ENCODE results near the gene TICAM1.
"Not testable (repeated sequence)": the region's sequence is repeated elsewhere in the genome, so short reads cannot be mapped to it uniquely, and the experiment has no call there.

TICAM1 gene

DNA sequence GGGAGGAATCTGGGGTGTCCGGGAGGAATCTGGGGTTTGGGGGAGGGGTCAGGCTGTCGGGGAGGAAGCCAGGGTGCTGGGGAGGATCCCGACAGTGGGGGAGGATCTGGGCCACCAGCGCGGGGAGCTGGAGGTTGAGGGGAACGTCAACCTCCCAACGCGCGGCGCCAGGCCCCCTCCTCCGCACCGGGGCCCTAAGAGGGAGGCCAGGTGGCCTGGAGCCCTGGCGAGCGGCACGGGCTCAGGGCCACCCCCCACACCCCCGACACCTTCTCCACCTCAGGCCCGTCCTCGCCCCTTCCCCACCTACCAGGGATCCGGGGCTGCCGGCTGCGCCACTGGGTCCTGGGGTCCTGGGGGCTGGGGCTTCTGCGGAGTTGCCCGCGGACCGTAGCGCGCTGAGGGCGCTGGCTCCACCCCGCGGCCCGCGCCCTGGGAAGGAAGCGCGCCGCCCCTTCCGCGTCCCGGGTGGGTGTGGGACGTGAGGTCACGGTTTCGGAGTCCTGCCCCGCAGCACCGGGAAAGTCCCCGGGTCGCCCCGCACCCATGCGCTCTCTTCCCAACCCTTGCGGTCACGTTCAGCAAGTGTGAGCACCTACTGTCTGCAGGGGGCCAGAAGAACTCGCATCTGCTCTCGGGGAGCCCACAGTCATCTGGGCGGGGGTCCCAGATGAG, at the start of gene TICAM1:
Gene TICAM1 (minus strand): TSS at position 409 of the 675 bp plus-strand sequence. CDS start 13,335 bp downstream, outside the sequence.
- FAIRE-seq, result no peak

DNA sequence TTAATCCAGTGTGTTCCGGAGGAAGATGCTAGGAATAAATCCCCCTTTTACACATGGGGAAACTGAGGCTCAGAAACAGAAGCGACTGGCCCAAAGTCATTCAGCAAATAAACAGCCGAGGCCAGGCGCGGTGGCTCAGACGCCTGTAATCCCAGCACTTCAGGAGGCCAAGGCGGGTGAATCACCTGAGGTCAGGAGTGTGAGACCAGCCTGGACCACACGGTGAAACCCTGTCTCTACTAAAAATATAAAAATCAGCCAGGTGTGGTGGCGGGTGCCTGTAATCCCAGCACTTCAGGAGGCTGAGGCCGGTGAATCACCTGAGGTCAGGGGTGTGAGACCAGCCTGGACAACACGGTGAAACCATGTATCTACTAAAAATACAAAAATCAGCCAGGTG, 47.5 kb upstream of the TICAM1 start:
- FAIRE-seq, result no peak

DNA sequence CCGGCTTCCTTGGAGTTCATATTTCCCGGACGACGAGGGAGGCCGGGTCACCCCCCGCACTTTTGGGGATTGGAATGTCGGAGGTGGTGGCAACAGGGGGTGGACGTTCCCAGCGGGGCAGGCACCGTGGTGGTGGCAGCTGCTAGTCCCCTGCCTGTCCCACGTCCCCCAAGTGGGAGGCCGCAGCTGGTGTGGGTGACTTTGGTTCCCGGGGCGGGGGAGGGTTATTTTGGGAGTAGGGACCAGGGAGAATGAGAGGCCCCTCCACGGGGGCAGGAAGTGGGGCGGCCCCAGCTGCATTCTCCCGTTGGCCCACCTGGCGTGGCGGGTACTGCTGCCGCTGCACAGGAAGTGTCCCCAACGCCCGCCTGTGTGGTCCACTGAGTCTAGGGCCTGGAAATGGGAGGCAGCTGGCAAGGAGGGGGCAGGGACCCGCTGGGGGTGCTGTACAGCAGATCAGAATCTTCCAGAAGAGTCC, 47.0 kb upstream of the TICAM1 start:
- no peak for FAIRE-seq

DNA sequence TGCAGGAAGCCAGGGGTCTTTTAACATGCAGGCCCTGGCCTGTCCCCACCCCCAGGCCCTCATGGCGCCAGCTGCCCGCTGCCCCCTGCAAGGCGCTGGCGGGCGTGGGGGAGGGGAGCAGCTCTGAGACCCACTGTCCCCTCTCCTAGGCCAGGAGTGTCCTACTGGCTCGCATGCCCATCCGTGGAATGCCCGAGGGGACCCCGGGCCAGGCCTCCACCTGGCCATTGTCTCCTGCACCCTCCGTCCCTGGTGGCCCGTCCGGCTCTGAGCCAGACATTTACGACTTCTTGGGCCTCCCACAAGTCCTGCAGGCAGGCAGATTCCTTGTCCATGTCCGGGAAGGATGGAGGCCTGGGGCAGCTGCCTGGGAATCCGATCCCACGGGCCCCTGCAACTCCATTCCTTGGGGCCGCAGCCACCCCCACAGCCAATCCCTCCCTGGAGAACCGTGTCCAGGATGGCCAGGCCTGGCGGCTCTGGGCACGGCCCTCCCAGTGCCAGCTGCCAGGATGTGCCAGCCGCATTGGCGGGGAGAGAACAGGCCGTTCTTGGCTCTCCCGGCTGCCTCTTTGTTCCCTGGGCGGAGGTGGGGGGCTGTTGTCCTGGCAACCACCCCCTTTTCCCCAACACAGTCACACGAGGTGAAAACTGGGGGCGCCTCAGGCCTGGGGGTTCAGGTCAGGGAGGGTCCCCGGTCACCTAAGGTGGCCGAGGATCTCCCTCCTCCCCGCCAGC, 46.4 kb upstream of the TICAM1 start:
- no peak for FAIRE-seq

DNA sequence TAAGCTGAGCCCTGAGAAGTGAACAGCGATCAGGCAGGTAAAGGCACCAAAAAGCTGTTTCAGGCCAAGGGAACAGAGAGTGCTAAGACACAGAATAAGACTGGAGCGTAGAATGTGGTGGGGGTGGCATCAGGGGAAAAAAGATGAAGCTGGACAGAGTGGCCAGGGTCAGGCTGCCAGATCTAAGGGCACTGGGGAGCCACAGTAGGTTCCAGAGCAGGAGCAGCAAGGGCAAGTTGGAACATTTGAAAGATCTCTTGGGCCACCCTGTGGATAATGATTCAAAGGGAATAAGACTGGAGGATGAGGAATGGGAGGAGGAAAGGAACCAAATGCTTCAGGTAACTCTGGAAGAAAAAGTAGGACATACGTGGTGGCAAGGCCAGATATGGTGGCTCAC, 42.4 kb upstream of the TICAM1 start:
- FAIRE-seq, result no peak

DNA sequence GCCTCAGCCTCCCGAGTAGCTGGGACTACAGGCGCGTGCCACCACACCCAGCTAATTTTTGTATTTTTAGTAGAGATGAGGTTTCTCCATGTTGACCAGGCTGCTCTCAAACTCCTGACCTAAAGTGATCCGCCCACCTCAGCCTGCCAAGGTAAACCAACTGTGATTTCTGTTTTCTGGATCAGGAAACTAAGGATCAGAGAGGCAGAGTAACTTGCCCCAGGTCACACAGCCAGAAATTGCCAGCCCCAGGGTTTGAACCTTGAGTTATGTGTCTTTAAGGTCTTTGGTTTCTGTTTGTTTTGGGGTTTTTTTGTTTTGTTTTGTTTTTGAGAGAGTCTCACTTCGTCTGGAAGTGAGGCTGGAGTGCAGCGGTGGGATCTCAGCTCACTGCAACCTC, 40.2 kb upstream of the TICAM1 start:
- no peak for FAIRE-seq

DNA sequence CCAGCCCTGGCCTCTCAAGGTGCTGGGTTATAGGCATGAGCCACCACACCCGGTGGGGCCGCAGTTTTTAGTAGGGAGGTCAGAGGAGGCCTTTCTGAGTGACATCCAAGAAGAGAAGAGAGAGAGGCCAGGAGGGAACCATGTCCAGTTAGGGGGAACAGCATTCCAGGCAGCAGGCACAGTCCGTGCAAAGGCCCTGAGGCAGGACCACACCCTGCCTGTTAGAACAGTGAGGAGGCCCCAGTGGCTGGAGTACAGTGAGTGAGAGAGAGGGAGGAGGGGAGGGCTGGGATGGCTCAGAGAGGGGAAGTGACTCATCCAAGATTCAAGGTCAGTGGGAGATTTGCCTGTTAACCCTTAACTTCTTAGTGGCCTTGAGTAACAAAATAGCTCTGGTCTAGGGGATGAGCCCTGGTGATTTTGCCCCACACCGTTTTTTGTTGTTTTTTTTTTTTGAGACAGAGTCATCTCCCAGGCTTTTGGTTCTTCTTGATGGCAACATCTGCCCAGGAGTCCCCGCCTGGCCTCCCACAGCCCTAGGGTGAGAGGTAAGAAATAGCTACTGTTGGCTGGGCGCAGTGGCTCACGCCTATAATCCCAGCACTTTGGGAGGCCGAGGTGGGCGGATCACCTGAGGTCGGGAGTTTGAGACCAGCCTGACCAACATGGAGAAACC, 38.7 kb upstream of the TICAM1 start:
- no peak for FAIRE-seq

DNA sequence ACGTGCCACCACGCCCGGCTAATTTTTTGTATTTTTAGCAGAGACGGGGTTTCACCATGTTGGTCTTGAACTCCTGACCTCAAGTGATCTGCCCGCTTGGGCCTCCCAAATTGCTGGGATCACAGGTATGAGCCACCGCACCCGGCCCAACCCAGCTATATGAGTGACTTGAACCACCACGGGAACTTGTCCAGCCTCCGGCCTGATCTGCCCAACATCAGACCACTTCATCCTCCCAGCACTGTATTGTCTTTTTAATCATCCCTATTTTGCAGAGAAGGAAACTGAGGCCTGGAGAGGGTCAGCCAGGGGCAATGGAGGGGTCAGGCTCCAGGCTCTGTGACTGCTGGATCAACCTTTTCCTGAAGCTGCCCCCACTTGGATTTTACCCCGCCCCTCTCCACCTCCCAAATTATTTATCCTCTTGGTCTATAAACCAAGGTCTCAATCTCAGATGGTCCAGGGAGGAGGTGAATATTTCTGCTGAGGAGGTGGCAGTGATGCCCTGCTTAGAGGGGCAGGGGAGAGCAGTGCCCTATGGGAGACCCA, 36.8 kb upstream of the TICAM1 start:
- no peak for FAIRE-seq

DNA sequence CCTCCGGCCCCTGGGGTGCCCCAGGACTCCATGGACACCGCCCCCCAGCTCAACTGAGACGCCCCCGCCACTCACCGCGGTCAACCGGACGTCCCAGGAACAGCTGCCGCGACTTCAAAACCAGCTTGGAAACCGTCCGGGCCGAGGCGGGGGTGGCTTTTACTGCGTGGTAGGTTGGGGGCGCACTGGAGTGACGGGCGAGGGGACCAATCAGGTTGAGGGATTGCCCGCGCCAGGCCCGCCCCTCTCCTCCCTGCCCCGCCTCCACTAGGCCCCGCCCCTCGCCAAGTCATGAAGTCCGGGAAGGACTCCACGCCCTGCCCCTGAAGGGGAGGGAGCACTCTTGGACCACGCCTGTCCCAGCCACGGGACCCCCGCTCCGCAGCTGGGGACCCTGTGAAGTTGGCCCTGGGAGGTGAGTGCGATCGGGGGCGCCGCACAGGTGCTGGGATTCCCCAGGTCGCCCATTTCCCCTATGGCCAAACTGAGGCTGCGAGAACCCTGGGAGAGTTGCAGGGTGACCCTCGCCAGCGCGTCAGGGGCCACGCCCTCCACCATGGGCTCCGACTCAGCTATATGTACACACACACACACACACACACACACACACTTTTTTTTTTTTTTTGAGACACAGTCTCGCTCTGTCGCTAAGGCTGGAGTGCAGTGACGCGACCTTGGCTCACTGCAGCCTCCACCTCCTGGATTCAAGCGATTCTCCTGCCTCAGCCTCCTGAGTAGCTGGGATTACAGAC, 36.2 kb upstream of the TICAM1 start, which contains the start of gene PLIN3:
Gene PLIN3 (minus strand): TSS at position 134 of the 752 bp plus-strand sequence. CDS start 6,273 bp downstream, outside the sequence.
- no peak for FAIRE-seq

DNA sequence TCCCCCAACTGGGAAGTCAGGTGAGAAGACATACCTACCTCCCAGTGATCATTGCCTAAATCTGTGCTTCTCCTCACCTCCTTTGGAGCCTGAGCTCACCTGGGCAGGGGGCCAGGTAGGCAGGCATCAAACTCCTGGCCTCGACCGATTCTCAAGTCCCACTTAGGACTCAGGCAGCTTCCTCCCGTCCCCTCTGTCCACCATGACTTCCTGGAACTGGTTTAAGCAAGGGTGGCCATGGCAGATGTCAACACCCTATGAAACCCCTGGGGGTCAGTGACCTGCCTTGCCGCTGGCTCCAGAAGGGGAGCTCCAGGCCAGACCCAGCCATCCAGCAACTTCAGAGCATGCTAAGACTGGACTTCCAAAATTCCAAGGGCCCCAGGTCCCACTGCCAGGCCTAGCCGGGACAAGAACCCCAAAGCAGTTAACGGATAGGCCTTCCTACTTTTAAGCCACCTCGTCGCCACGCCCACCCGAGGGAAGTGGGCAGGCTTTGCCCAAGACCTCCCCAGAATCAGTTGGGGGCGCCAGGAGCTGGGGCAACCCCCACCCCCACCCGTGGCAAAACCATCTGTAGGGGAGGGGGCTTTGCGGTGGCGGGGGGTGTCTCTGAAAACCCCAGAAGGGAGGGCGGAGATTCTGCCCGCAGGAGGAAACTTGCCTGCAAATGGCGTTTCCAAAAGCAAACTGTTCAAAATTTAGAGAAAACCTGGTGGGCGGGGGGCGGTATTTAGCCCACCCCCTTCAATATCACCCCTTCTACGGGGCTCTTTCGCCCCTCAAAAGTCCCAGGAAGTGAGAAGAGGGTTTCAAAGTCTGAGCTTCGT, 35.3 kb upstream of the TICAM1 start:
- FAIRE-seq, result no peak

DNA sequence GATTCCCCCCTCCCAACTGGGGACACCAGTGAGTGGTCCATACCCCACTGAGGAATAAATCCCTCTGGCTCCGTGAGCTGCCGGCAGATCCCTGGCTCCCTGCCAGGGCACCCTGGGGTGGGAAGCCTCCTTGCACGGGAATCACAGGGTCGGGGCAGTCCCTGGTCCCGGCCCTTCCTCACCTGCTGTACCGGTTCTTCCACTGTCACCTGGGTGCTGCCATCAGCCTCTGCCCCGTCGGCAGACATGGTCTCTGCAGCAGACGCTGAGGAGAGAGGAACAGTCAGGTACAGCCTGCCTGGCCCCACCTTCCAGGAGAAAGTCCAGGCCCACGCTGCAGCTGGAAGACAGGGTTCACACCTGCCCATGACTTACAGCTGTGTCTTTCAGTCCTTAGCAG, 29.6 kb upstream of the TICAM1 start:
- FAIRE-seq, result no peak

DNA sequence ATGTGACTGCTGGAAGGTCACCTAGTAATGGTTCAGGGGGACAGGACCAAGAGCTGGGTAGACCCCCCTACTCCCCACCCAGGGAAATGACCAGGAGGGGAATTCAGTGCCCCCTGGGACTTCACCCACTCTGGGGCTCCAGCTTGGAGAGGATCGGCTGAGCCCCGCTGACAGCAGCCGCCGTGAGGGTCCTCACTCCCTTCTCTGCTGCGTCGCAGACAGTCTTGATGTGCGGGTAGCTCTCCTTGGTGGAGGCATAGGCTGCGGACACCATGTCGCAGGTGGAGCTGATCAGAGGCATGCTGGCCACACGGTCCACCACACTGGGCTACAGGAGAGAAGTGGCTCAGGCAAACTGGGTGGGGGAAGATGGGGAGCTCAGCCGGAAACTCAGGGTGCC, 28.2 kb upstream of the TICAM1 start:
- no peak for FAIRE-seq

DNA sequence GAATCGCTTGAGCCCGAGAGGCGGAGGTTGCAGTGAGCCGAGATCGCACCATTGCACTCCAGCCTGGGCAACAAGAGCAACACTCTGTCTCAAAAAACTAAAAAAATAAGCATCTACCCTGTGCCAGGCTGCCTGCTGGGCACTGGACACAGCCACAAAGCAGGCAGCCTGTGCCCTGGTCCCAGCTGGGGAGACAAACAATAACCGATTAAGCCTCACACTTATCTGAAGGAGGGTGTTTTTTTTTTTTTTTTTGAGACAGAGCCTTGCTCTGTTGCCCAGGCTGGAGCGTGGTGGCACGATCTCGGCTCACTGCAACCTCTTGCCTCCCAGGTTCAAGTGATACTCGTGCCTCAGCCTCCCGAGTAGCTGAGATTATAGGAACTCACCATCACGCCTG, 25.0 kb upstream of the TICAM1 start:
- FAIRE-seq, result not testable (repeated sequence)

DNA sequence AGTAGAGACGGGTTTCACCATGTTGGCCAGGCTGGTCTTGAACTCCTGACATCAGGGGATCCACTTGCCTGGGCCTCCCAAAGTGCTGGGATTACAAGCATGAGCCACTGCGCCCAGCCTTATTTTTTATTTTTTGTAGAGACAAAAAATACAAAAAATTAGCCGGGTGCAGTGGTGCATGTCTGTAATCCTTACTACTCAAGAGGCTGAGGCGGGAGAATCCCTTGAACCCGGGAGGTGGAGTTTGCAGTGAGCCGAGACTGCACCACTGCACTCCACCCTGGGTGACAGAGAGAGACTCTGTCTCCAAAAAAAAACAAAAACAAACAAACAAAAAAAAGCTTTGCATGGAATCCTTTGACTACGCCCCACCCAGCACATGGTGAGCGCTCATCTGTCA, 22.0 kb upstream of the TICAM1 start:
- not testable (repeated sequence) for FAIRE-seq

DNA sequence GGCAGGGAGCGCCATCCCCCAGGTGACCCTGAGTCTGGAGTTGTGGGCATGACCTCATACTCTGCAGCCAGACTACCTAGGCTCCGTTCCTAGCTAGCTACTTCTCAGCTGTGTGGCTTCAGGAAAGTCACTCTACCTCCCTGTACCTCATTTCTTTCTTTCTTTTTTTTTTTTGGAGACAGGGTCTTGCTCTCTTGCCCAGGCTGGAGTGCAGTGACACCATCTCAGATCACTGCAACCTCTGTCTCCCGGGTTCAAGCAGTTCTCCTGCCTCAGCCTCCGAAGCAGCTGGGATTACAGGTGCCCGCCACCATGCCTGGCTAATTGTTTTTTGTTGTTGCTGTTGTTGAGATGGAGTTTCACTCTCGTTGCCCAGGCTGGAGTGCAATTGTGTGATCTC, 21.0 kb upstream of the TICAM1 start:
- no peak for FAIRE-seq

DNA sequence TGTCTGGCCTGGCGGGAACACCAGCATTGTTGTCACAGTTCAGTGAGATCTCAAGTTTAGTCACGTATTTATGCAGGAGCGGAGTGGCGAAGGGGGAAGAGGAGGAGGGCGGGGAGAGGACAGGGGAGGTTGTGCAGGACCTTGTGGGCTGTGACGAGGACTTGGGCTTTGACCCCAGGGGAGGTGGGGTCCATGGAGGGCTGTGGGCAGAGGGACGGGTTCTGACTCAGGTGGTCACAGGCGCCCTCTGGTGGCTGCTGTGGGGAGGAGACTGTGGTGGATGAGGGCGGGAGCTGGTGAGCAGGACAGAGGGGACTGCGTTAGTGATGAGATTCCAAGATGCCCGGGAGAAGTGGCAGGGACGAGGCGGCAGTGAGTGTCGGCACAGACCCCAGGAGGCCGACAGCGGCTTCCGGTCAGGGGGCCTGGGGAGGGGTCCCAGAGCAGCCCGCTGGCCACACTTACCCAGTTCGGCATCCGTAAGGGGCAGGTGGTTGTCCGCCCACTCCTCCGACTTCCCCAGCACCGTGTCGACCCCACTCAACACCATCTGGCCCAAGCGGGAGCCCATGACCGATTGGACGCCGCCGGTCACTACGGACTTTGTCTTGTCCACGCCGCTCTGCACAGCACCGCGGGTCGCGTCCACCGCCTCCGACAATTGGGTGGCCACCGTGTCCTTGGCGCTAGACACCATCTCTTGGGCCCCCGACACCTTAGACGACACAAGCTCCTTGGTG, 20.2 kb upstream of the TICAM1 start:
- FAIRE-seq, result no peak

DNA sequence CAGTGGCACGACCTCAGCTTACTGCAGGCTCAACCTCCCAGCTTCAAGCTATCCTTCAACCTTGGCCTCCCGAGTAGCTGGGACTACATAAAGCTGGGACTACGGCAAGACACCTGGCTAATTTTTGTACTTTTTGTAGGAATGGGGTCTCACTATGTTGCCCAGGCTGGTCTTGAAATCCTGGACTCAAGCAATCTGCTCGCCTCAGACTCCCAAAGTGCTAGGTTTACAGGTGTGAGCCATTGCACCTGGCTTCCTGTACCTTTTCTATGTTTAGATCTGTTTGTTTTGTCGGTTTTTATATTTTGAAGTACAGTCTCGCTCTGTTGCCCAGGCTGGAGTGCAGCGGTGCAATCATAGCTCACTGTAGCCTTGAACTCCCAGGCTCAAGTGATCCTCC, 17.5 kb upstream of the TICAM1 start:
- FAIRE-seq, result no peak

DNA sequence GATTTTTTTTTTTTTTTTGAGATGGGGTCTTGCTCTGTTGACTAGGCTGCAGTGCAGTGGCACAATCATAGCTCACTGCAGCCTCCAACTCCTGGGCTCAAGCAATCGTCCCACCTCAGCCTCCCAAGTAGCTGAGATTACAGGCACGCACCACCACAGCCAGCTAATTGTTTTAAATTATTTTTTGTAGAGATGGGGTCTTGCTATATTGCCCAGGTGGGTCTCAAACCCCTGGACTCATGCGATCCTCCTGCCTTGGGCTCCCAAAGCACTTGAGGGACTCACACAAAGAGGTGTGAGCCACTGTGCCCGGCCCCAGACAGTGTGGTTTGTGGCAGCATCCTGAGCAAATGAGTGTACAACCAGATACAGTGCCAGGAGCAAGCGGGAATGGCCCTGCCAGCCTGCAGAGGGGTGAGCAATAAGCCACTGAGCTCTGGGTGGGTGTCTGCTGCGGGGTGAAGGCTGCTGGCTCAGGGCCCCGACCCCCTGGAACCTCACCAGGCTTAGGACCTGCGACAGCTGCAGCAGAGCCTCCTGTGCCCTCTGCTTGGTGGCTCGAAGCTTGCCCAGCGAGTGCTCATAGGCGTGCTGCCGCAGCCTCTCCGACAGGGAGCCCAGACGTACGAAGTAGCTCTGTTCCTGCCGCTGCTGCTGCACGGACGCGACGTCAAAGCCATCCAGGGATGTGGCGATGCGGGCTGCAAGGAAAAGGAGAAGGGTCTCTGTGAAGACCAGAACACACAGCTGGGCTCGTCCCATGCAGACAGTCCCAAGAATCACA, 15.9 kb upstream of the TICAM1 start:
- no peak for FAIRE-seq

DNA sequence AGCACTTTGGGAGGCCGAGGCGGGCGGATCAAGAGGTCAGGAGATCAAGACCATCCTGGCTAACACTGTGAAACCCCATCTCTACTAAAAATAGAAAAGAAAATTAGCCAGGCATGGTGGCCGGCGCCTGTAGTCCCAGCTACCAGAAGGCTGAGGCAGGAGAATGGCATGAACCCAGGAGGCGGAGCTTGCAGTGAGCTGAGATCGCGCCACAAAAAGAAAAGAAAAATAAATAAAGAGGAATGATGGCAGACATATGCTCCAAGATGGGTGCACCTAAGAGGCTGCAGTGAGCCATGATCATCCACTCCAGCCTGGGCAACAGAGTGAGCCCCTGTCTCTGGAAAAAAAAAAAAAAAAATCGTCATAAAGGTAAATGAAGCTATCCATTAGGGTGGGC, 14.5 kb upstream of the TICAM1 start:
- not testable (repeated sequence) for FAIRE-seq

Data from islet of Langerhans (tissue), 1 donor.